ACHN (cell line): ENCODE results near the gene COL26A1.
"Not testable (repeated sequence)": the region's sequence is repeated elsewhere in the genome, so short reads cannot be mapped to it uniquely, and the experiment has no call there.

Experiments used
- DNase-seq: peaks from one replicate; pipeline ENCODE4 v3.0.0-alpha.2; 2015
- in situ Hi-C: cut with HindIII; loops from 2 replicates; pipeline ENCODE4 v1.10.0; 2017; ENCODE audit warnings: low sequenced_read_pairs, low pct_ligation_motif_present, low pct_unique_long_range_greater_than_20kb

Gene COL26A1

DNA sequence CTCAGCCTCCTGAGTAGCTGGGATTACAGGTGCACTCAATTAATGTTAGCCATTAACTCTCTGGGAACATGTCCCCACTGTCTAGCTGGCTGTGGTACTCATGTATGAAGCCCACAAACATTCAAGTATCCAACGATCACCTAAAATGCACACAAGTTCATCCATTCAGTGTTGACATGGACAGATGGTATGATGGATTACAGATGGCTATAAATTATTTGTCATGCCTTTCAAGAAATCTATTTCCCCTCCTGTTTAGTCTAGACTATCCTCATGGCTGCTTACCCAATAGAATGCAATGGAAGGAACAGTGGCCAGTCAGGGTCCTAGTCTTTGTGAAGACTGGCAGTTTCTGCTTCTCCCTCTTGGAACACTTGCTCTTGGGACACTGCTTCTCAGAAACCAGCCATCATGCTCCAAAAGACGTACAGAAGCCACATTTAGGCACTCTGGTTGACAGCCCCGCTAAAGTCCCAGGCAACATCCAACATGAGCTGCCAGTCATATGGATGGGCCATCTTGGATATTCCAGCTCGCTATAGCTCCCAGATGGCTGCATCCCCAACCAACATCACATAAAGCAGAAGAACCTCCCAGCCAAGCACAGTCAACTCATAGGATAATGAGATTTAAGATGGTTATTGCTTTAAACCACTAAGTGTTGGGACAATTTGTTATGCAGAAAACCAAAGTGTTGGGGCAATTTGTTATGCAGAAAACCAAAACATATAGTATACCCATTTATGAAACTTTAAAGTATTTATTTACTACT lies 233.3 kb downstream of the COL26A1 start:
- DNase-seq: no peak
- in situ Hi-C loops: no loop called here

- no peak for DNase-seq
- in situ Hi-C loops: no loop called here
Measured at GRCh38 chr7:101596898-101597297, 234.2 kb downstream of the COL26A1 start.

- no peak for DNase-seq
- in situ Hi-C loops: no loop called here
Measured at GRCh38 chr7:101597941-101598340, 235.3 kb downstream of the COL26A1 start.

DNA sequence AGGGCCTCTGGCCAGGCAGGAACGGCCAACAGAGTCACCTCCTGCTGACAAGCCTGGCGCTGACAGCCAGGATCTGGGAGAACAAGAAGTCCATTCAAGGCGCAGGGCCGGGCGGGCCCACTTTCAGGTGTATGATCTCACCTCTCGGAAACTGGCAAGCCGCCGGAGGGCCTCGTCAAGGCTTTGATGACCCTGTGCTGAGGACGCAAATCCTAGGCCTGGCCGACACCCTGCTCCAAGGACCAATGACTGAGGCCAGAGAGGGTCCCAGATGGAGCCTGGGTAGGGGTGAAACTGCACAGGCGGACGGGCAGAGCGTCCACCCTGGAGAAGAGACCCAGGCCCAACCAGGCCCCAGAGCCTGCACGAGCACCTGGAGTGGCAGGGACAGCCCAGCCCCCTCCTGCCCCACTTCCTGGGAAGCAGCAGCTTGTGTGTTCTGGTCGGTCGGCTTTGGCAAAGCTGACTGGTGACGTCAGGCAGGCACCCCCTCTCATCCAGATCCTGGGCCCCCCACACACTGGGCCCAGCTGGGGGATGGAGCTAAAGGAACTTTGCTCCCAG lies 235.8 kb downstream of the COL26A1 start:
- DNase-seq: no peak
- in situ Hi-C loops: no loop called here

DNA sequence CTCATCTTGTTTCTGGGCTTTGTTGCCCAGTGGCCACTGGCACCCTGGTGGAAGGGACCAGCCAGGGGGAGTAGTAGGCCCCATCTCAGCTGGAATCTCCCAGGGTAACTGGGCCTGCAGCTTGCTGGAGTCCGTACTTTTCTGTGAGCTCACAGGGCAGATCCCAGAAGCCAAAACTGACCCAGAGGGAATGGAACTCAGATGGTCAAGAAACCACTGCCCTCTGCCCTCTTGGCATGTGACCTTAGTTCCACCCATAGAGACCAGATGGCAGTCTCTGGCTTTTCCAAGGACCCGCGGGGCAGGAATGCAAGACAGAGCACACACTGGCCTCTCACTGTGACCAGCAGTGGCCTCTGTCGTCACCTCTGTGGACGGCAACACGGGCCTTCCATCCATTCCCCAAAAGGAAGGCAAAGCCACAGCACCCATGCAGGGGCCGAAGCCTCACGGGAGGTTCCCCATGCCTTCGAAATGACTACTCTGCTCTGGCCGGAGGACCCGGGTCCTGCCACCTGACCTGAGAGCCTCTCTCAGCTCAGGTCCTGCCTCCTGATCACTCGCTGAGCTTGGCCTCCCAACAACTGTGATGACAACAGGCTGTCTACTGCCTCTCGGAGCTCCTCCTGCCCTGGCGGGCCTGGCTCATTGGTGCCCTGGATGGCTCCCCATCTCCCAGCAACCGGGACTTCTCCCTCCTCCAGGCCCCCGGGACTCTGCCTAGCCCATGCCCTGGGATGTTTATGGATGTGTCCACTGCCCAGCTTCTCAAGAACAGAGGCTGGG lies 236.5 kb downstream of the COL26A1 start:
- DNase-seq: no peak
- in situ Hi-C loops: no loop called here

GRCh38 chr7:101599787-101600186 lies 237.1 kb downstream of the COL26A1 start:
- in situ Hi-C loops: no loop called here
- no peak for DNase-seq

DNA sequence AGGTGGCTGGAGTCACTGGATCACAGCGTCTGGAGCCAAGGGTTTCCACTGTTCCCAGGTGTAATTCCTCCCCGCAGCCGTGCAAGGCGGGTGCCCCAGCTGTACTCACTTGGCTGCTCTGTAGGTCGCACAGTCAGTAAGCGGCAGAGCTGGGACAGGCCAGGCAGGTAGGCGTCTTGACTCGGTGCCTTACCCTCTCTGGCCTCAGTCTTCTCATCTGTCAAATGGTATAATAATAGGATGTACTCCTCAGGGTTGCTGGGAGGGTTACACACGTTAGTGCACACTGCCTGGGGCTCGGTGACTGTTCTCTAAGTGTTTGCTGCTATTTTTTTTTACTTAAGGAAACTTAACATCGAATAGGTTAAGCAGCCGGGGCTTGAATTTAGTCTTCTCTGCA lies 239.4 kb downstream of the COL26A1 start:
- in situ Hi-C loops: no loop called here

DNA sequence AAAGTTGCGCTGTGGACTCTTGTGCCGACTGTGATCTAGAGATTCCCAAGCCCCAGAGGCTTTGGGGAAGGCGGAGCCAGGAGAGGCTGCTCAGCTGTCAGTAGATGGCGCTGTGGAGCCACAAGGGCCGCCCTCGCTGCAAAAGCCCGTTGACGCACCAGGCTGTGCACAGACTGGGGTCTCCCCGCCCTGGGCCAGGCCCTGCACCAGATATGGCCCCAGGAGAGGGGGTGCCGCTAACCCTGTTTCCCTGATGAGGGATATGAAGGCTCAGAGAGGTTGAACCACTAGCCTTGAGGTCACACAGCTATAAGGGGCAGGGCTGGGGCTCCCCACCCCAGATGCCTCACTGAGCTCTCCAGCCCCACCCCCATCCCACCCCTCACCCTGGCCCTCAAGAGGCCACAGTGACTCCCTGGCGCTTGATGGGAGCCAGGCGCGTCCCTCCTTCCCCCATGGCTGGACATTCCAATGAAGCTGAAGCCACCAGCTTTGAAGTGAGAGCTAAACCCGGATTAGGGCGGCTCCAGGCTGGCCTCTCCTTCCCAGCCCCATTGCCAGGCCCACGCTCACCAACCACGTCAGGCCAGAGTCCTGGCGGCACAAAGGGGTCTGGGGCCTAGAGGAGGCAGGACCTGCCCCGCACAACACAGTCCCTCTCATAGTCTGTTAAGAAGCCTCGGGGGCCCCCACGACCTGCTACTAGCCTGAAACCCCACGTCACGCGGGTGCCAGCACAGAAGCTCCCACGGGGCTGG lies 240.0 kb downstream of the COL26A1 start:
- in situ Hi-C loops: no loop called here
- DNase-seq: peak; percentile 86

More for the DNA sequence above, 239.4 kb downstream of the COL26A1 start:
- no peak for DNase-seq

GRCh38 chr7:101604331-101604933 lies 241.8 kb downstream of the COL26A1 start:
- in situ Hi-C loops: no loop called here
- DNase-seq: no peak

DNA sequence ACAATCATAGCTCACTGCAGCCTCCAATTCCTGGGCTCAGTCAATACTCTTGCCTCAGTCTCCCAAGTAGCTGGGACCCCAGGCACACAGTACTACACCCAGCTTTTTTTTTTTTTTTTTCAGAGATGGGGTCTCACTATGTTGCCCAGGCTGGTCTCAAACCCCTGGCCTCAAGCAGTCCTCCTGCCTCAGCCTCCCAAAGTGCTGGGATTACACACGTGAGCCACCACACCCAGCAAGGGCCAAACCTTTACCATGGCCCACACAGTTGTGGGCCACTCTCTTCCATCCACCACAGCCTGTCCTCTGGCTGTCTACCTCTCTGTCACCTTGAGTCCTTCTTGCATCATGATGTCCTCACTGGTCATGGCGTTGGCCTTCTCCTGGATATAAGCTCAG lies 242.3 kb downstream of the COL26A1 start:
- in situ Hi-C loops, DNase-seq: not testable (repeated sequence)

- in situ Hi-C loops: no loop called here
- no peak for DNase-seq
Measured at GRCh38 chr7:101605611-101606497, 243.2 kb downstream of the COL26A1 start.

DNA sequence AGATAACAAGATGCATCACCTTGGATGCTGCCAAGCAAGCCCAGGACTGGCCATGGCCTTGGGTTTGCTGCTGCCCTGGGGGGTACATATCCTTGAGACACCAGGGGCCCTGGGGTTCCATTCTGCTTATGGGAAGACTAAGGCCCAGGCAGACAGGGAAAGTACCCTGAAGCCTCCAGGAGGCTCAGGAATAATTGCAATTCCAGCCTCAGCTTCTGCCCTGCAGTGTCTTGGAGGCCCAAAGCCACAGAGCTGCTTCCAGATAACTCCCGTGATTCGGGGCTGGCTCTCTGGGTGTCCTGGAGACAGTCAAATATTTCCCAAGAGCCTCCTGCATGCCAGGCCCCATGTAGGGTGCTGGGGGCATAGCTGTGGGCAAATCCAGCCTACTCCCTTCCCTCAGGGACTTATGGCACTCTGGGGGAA lies 243.8 kb downstream of the COL26A1 start:
- in situ Hi-C loops: no loop called here
- DNase-seq: no peak
